Psoas muscle (tissue), 8 donors: ENCODE data around the gene DUSP15. TPM values are rescaled to one million over a fixed set of nuclear protein-coding genes. Genes with fewer than 3 reads are reported as not detected.

Source experiments
- ATAC-seq, 4 donors: fragments of 200-7000 bp; cut with Tn5 transposase; one replicate each; pipeline ENCODE4 v1.9.1; 2020; ENCODE audit warnings: moderate library complexity in 3 of 4, mild to moderate bottlenecking in 2 of 4
- DNase-seq, 2 donors: peaks; one replicate each; pipeline ENCODE4 v3.0.0-alpha.2; 2020
- H3K27ac ChIP-seq: fragments of 200-600 bp; one replicate; pipeline ENCODE4 v1.8.0; 2022
- H3K27me3 ChIP-seq, 3 donors: fragments of 200-600 bp in 1 of 3; one replicate each; pipeline versions ENCODE4 v1.6.1 to v1.8.0; 2013 to 2022; ENCODE audit warnings: low read length in 2 of 3, mild to moderate bottlenecking in 2 of 3, moderate library complexity in 1 of 3; ENCODE audit not compliant: insufficient read depth in 3 of 3
- H3K36me3 ChIP-seq, 2 donors: fragments of 200-600 bp in 1 of 2; one replicate each; pipeline versions ENCODE4 v1.6.1 to v1.8.0; 2013 to 2022; ENCODE audit warnings: low read depth in 1 of 2, mild to moderate bottlenecking in 1 of 2, moderate library complexity in 1 of 2; ENCODE audit not compliant: insufficient read depth in 1 of 2
- H3K4me1 ChIP-seq: fragments of 200-600 bp; one replicate; pipeline ENCODE4 v1.8.0; 2022
- H3K4me3 ChIP-seq: fragments of 200-600 bp; one replicate; pipeline ENCODE4 v1.8.0; 2022; ENCODE audit warnings: mild to moderate bottlenecking
- H3K9me3 ChIP-seq: fragments of 200-600 bp; one replicate; pipeline ENCODE4 v1.8.0; 2022
- WGBS, 3 donors: extraction: QIAGEN DNeasy Blood & Tissue Kit; methylation state at CpG; one replicate each; pipeline versions ENCODE4 v1.1.6 to v1.1.7; 2013; 5-methylcytosine and 5-hydroxymethylcytosine counted together
- intact Hi-C, 2 donors: fragments of 100-400 bp; cut with DNase I; formaldehyde crosslinking; loops; one replicate each; pipeline versions ENCODE4 v1.11.0 to v1.14.2; 2022
- polyA plus RNA-seq, 3 donors: library from polyadenylated mRNA; stranded (reverse); fragments of 200-250 nt; gene quantifications; one replicate each; pipeline ENCODE4 v1.2.3, GENCODE V29; 2013
- total RNA-seq, 4 donors: library from RNA; stranded (reverse); fragmentation: NEBNext Ultra II Directional in 2 of 4; extraction: Animal tissue kit (Norgen Biotek cat#: 25700) in 2 of 4; gene quantifications; one replicate each; pipeline versions ENCODE4 v1.2.1 to v1.2.4, GENCODE V29; 2021 to 2023
- TF ChIP-seq, protein P1 (sequence below): fragments of 200-600 bp; IDR thresholded peaks from one replicate; pipeline ENCODE4 v1.8.0; 2022; ENCODE audit warnings: antibody characterized with exemption
- donor health status: healthy with polysubstance abuse.
- donor health status: DM: no; HTN: no; CAD: no; lungs with moderate emphysema.
- donor health status: Bipolar disorder and iron deficiency.
- donor health status: healthy.
- donor health status: DM: yes; HTN: yes; CAD: no.
- donor health status: DM: no; HTN: no; CAD: no.
- donor health status: DM: no; HTN: no; CAD: no.
- donor health status: DM: yes; HTN: yes; CAD: no.

Gene DUSP15
- total and polyA plus RNA-seq, 7 donors = 0.04 to 0.51 (median 0.20) TPM; not detected in 3

DNA sequence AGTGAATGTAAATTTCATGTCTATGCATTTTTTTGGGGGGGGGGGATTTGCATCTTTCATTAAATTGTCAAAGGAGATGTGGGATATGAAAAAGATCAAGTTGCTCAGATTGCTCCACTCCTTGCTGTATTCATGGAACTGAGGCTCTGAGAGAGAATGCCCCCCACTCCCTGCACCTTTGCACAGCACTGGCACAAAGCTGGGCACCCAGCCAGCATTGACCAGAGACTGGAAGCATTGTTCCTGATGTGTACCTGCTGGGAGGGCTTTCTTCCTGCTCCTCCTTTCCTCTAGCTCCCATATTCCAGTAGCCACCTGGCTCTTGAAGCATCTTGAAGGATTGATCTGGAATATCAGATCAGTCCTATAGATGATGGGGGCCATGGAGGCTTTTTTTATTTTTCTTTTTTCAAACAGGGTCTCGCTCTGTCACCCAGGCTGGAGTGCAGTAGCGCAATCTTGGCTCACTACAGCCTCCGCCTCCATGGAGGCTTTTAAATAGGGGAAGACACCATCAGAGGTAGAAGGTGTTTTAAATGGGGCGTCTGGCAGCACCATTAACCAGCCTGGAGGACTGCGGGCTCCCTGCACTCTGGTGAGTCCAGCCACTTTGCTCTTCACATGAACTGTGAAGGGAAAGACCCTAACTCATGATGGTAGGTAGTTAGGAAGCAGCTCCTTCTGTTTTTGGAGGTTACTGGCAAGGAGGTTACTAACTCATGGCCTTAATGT lies 10.9 kb downstream of the DUSP15 start:
- no peak overlapping the region for H3K4me3 ChIP-seq
- 90 to 92% (median 91%) methylated on average over 5 of the region's 5 CpGs for WGBS, 3 donors
- intact Hi-C loops = loop anchor here in 1 of 2 donors (5.0 kb wide), 1 partner anchor 173 kb away; no protein-coding TSS in a partner anchor
- ATAC-seq (no peak), DNase-seq (peak in 1 of 2 donors; percentile 33)
- no peak overlapping the region for H3K27ac ChIP-seq
- no peaks in the 10 kb centered on the region for H3K9me3 ChIP-seq
- TF ChIP-seq, protein P1, sequence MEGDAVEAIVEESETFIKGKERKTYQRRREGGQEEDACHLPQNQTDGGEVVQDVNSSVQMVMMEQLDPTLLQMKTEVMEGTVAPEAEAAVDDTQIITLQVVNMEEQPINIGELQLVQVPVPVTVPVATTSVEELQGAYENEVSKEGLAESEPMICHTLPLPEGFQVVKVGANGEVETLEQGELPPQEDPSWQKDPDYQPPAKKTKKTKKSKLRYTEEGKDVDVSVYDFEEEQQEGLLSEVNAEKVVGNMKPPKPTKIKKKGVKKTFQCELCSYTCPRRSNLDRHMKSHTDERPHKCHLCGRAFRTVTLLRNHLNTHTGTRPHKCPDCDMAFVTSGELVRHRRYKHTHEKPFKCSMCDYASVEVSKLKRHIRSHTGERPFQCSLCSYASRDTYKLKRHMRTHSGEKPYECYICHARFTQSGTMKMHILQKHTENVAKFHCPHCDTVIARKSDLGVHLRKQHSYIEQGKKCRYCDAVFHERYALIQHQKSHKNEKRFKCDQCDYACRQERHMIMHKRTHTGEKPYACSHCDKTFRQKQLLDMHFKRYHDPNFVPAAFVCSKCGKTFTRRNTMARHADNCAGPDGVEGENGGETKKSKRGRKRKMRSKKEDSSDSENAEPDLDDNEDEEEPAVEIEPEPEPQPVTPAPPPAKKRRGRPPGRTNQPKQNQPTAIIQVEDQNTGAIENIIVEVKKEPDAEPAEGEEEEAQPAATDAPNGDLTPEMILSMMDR = no peak
- peaks cover 0 to 49% (median 8%) of the 10 kb centered on the region in 3 donors for H3K27me3 ChIP-seq
- peaks cover 6% of the 10 kb centered on the region for H3K4me1 ChIP-seq
- H3K36me3 ChIP-seq = no peaks in the 10 kb centered on the region

GRCh38 chr20:31858760-31859083 lies 11.6 kb downstream of the DUSP15 start:
- DNase-seq (no peak), ATAC-seq (no peak)
- Histone ChIP-seq H3K4me1 (peaks cover 6% of the 10 kb centered on the region), H3K27me3 (peaks cover 0 to 49% (median 8%) of the 10 kb centered on the region in 3 donors), H3K9me3 (no peaks in the 10 kb centered on the region), H3K27ac (no peak overlapping the region), H3K36me3 (no peaks in the 10 kb centered on the region), H3K4me3 (no peak overlapping the region)
- intact Hi-C loops = loop anchor here in 1 of 2 donors (5.0 kb wide), 1 partner anchor 174 kb away; no protein-coding TSS in a partner anchor
- 52 to 63% (median 58%) methylated on average over 3 of the region's 3 CpGs for WGBS, 3 donors
- TF ChIP-seq, protein P1 = no peak

DNA sequence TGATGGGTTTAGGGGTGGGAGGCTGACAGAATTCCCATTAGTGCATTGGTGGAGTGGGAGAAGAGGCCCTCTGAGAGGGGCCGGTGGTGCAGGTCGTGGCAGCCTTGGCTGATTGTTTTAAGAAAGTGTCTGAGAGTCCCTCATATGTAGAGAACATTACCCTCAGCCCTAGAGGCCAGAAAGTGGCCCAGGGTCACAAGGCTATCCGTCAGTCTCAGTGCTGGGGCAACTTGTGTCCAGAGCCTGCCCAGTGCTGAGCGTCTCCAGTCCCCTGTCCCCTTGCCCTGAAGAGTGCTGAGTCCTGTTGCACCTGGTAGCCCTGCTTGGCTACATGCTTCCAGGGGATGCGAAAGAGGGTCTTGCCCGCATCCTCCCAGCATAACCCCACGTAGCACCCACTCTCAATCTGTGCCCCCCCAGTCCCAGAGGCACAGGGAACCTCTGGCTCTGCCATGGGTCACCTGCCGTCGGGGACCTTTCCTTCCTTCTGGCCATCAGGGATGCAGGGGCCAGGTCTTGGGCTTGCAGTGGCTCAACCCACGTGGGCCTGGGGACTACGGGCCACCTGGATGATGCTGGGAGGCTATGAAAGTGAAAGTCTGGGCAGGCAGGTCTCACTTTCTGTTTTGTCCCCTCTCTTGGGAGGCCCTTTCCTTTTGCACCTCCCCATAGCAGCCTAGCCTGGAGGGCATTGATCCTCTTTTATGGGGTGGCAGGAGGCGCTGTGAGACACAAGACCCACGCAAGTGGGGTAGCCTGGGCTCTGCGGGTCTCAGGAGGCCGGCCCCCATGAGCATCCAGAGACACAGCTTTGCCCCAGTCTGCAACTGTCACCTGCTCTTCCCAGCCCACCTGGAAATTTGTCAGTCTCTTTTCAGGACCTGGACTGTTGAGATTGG lies 12.2 kb downstream of the DUSP15 start:
- H3K27ac ChIP-seq = no peak overlapping the region
- TF ChIP-seq, protein P1 = no peak
- WGBS, 3 donors = 75 to 81% (median 79%) methylated on average over 15 of the region's 15 CpGs
- no peaks in the 10 kb centered on the region for H3K9me3 ChIP-seq
- H3K4me3 ChIP-seq = no peak overlapping the region
- peak in 1 of 2 donors; percentile 41 for DNase-seq
- H3K27me3 ChIP-seq = peaks cover 0 to 49% (median 8%) of the 10 kb centered on the region in 3 donors
- peaks cover 6% of the 10 kb centered on the region for H3K4me1 ChIP-seq
- ATAC-seq = no peak
- intact Hi-C loops = loop anchor here in 1 of 2 donors (5.0 kb wide), 1 partner anchor 174 kb away; no protein-coding TSS in a partner anchor
- H3K36me3 ChIP-seq = no peaks in the 10 kb centered on the region

GRCh38 chr20:31856516-31856915 lies 13.8 kb downstream of the DUSP15 start:
- WGBS, 3 donors = 62 to 68% (median 64%) methylated on average over 3 of the region's 3 CpGs
- intact Hi-C loops = loop anchor here in 1 of 2 donors (5.0 kb wide), 1 partner anchor 176 kb away; no protein-coding TSS in a partner anchor
- Histone ChIP-seq H3K27me3 (peaks cover 0 to 56% (median 8%) of the 10 kb centered on the region in 3 donors), H3K36me3 (no peaks in the 10 kb centered on the region), H3K4me3 (no peak overlapping the region), H3K27ac (no peak overlapping the region), H3K9me3 (no peaks in the 10 kb centered on the region), H3K4me1 (peaks cover 10% of the 10 kb centered on the region)
- ATAC-seq = no peak
- DNase-seq = peak in 1 of 2 donors; percentile 24
- TF ChIP-seq, protein P1 = no peak
